PC-9 (cell line): ENCODE results near the gene MLEC. TPM values are rescaled to one million over a fixed set of nuclear protein-coding genes. Genes with fewer than 3 reads are reported as not detected.
"Not testable (repeated sequence)": the region's sequence is repeated elsewhere in the genome, so short reads cannot be mapped to it uniquely, and the experiment has no call there.

Experiments
- BruUV-seq: library from RNA; stranded (reverse); fragments of 400-500 nt; replicated peaks from 2 replicates; lab custom pipeline; 2021; lab: Mats Ljungman, UMichigan
- CTCF ChIA-PET: fragments of 300-600 bp; sonication (Branson Sonifier 250); formaldehyde crosslinking; loops from one replicate; lab custom pipeline; 2022; ENCODE audit warnings: antibody characterized with exemption; lab: Charles Lee
- POLR2A ChIA-PET: fragments of 300-600 bp; sonication (Branson Sonifier 250); formaldehyde crosslinking; loops from one replicate; lab custom pipeline; 2022; ENCODE audit warnings: antibody characterized with exemption; ENCODE audit not compliant: unreplicated experiment; lab: Charles Lee
- DNase-seq, 2 experiments: peaks; one replicate each; pipeline versions ENCODE4 v3.0.0 to v3.0.0-alpha.2; 2015 to 2022; ENCODE audit warnings: mixed read lengths in 1 of 2
- H2AFZ ChIP-seq: fragments of 200-600 bp; sonication (generic); 2 replicates; pipeline ENCODE4 v1.8.1; 2017; ENCODE audit warnings: antibody characterized with exemption
- H3F3A ChIP-seq: fragments of 200-600 bp; sonication (generic); 2 replicates; pipeline ENCODE4 v1.8.1; 2017; ENCODE audit warnings: antibody characterized with exemption, mild to moderate bottlenecking, low read depth; ENCODE audit not compliant: insufficient read depth
- H3K27ac ChIP-seq: fragments of 200-600 bp; sonication (generic); 2 replicates; pipeline ENCODE4 v1.6.1; 2016; ENCODE audit warnings: mixed run types
- H3K27me3 ChIP-seq: fragments of 200-600 bp; sonication (generic); 2 replicates; pipeline ENCODE4 v1.6.1; 2016; ENCODE audit warnings: low read depth, mixed run types; ENCODE audit not compliant: insufficient read depth
- H3K36me3 ChIP-seq: fragments of 200-600 bp; sonication (generic); 2 replicates; pipeline ENCODE4 v1.6.1; 2016; ENCODE audit warnings: low read depth, mixed run types
- H3K4me1 ChIP-seq: fragments of 200-600 bp; sonication (generic); replicated peaks from 2 replicates; pipeline ENCODE4 v1.6.1; 2016; ENCODE audit warnings: mixed run types; ENCODE audit not compliant: insufficient read depth
- H3K4me2 ChIP-seq: fragments of 200-600 bp; sonication (generic); 2 replicates; pipeline ENCODE4 v1.6.1; 2017; ENCODE audit warnings: mixed run types
- H3K4me3 ChIP-seq: fragments of 200-600 bp; sonication (generic); 2 replicates; pipeline ENCODE4 v1.6.1; 2016; ENCODE audit warnings: mixed run types
- H3K79me2 ChIP-seq: fragments of 200-600 bp; sonication (generic); 2 replicates; pipeline ENCODE4 v1.6.1; 2017; ENCODE audit warnings: low read depth, mixed run types
- H3K9me2 ChIP-seq: fragments of 200-600 bp; sonication (generic); 2 replicates; pipeline ENCODE4 v1.8.1; 2017; ENCODE audit warnings: mild to moderate bottlenecking; ENCODE audit not compliant: insufficient read depth
- H3K9me3 ChIP-seq: fragments of 200-600 bp; sonication (generic); 2 replicates; pipeline ENCODE4 v1.8.1; 2016; ENCODE audit warnings: low read depth; ENCODE audit not compliant: insufficient read depth
- H4K20me1 ChIP-seq: fragments of 200-600 bp; sonication (generic); 2 replicates; pipeline ENCODE4 v1.8.1; 2017; ENCODE audit not compliant: insufficient read depth
- CTCF ChIP-seq: fragments of 200-600 bp; sonication (generic); conservative IDR thresholded peaks from 2 replicates; pipeline ENCODE4 v1.6.1; 2017; ENCODE audit warnings: mixed run types, antibody characterized with exemption, mild to moderate bottlenecking, moderate library complexity
- EZH2 ChIP-seq: fragments of 200-600 bp; sonication (generic); IDR thresholded peaks from 2 replicates; pipeline ENCODE4 v1.8.0; 2017; ENCODE audit warnings: antibody characterized with exemption, low read depth
- intact Hi-C: fragments of 100-400 bp; cut with micrococcal nuclease; formaldehyde crosslinking; loops from one replicate; pipeline ENCODE4 v1.10.0; 2022; ENCODE audit not compliant: unreplicated experiment
- total RNA-seq: library from RNA; stranded (reverse); gene quantifications from 2 replicates; pipeline ENCODE4 v1.2.3, GENCODE V29; 2021

The MLEC gene
- total RNA-seq, 1 experiment from 2014 or later, result 131 TPM

GRCh38 chr12:120668868-120669840, 17.8 kb upstream of the MLEC start:
- Histone ChIP-seq H3K79me2 (no peaks in the 10 kb centered on the region), H2AFZ (no peak overlapping the region), H4K20me1 (no peaks in the 10 kb centered on the region), H3K4me1 (no peaks in the 10 kb centered on the region), H3K4me2 (0 out of 2 replicates have a peak overlapping the region, but pooled peaks have one; percentile 19), H3K27me3 (no peaks in the 10 kb centered on the region), H3K9me3 (no peaks in the 10 kb centered on the region), H3F3A (no peaks in the 10 kb centered on the region), H3K36me3 (no peaks in the 10 kb centered on the region), H3K4me3 (no peak overlapping the region), H3K27ac (no peak overlapping the region), H3K9me2 (no peaks in the 10 kb centered on the region)
- BruUV-seq, result no TSS peak
- ChIA-PET CTCF (interaction anchor here (0.7 kb wide), 2 partner anchors 28 to 291 kb away, joined by 3 to 5 read pairs; partner anchors contain the start of gene CABP1), POLR2A (no interaction called here)
- DNase-seq, result peak in 1 of 2 experiments; percentile 21
- TF ChIP-seq CTCF (no peak), EZH2 (no peak)
- intact Hi-C loops, result no loop called here

- not testable (repeated sequence) for H3K9me2 ChIP-seq, H3K9me3 ChIP-seq, H2AFZ ChIP-seq, H3K4me1 ChIP-seq, H3K27ac ChIP-seq, H3K4me3 ChIP-seq, H3F3A ChIP-seq, H3K36me3 ChIP-seq, H3K4me2 ChIP-seq, H4K20me1 ChIP-seq, H3K79me2 ChIP-seq, H3K27me3 ChIP-seq, BruUV-seq, DNase-seq
- intact Hi-C loops, result loop anchor here (5.0 kb wide), 1 partner anchor 362 kb away; no protein-coding TSS in a partner anchor
- CTCF ChIA-PET, result interaction anchor here (0.7 kb wide), 1 partner anchor 292 kb away, joined by 5 read pairs; no protein-coding TSS in a partner anchor
- POLR2A ChIA-PET, result interaction anchor here (0.6 kb wide), 1 partner anchor 842 kb away, joined by 6 read pairs; no protein-coding TSS in a partner anchor
Observed at GRCh38 chr12:120670237-120670636, 16.7 kb upstream of the MLEC start.

GRCh38 chr12:120670667-120671066, 16.3 kb upstream of the MLEC start:
- H3K9me3 ChIP-seq, result no peaks in the 10 kb centered on the region
- H3K27ac ChIP-seq, result no peak overlapping the region
- no peaks in the 10 kb centered on the region for H3K79me2 ChIP-seq
- no peaks in the 10 kb centered on the region for H3K27me3 ChIP-seq
- BruUV-seq, result no TSS peak
- no peak overlapping the region for H3K4me3 ChIP-seq
- H2AFZ ChIP-seq, result no peak overlapping the region
- no peaks in the 10 kb centered on the region for H3K9me2 ChIP-seq
- TF ChIP-seq EZH2 (no peak), CTCF (no peak)
- intact Hi-C loops, result loop anchor here (5.0 kb wide), 1 partner anchor 362 kb away; no protein-coding TSS in a partner anchor
- no peak overlapping the region for H3K4me2 ChIP-seq
- no peaks in the 10 kb centered on the region for H3K36me3 ChIP-seq
- DNase-seq, result no peak
- no peaks in the 10 kb centered on the region for H3K4me1 ChIP-seq
- no peaks in the 10 kb centered on the region for H3F3A ChIP-seq
- no peaks in the 10 kb centered on the region for H4K20me1 ChIP-seq
- CTCF ChIA-PET, result no interaction called here
- POLR2A ChIA-PET, result interaction anchor here (0.6 kb wide), 1 partner anchor 842 kb away, joined by 6 read pairs; no protein-coding TSS in a partner anchor
